HG03354 (cell line): ENCODE measurements around the gene SUZ12.
"Not testable (repeated sequence)": the region's sequence is repeated elsewhere in the genome, so short reads cannot be mapped to it uniquely, and the experiment has no call there.

Experiments
- ATAC-seq: cut with Tn5 transposase; IDR thresholded peaks from one replicate; pipeline ENCODE4 v1.9.1; 2021; ENCODE audit warnings: mild to moderate bottlenecking; ENCODE audit not compliant: unreplicated experiment, poor library complexity, severe bottlenecking

The SUZ12 gene

GRCh38 chr17:31941916-31942315 lies 5.1 kb downstream of the SUZ12 start:
- not testable (repeated sequence) for ATAC-seq

GRCh38 chr17:31942396-31942795 lies 5.6 kb downstream of the SUZ12 start:
- not testable (repeated sequence) for ATAC-seq

- not testable (repeated sequence) for ATAC-seq
Measured at GRCh38 chr17:31951953-31952352, 15.1 kb downstream of the SUZ12 start.

- not testable (repeated sequence) for ATAC-seq
Measured at GRCh38 chr17:31964131-31964530, 27.3 kb downstream of the SUZ12 start.

- ATAC-seq: no peak
Measured at GRCh38 chr17:31967648-31968047, 30.8 kb downstream of the SUZ12 start.

GRCh38 chr17:31970416-31970815 lies 33.6 kb downstream of the SUZ12 start:
- not testable (repeated sequence) for ATAC-seq

GRCh38 chr17:31974269-31975071 lies 37.7 kb downstream of the SUZ12 start:
- ATAC-seq: not testable (repeated sequence)

- ATAC-seq: not testable (repeated sequence)
Measured at GRCh38 chr17:31975391-31975790, 38.6 kb downstream of the SUZ12 start.

- not testable (repeated sequence) for ATAC-seq
Measured at GRCh38 chr17:31991821-31992220, 55.0 kb downstream of the SUZ12 start.

- no peak for ATAC-seq
Measured at GRCh38 chr17:31997005-31997404, 60.2 kb downstream of the SUZ12 start.

- ATAC-seq: peak; percentile 81
Measured at GRCh38 chr17:32006957-32007462, 70.2 kb downstream of the SUZ12 start, which contains the start of gene LRRC37B. TSS of gene LRRC37B (plus strand) at chr17:32007383. CDS start at chr17:32021393, 14,010 bp downstream.

GRCh38 chr17:32007463-32008298 lies 70.9 kb downstream of the SUZ12 start:
- ATAC-seq: peak; percentile 51

GRCh38 chr17:32009262-32009542 lies 72.4 kb downstream of the SUZ12 start:
- no peak for ATAC-seq

GRCh38 chr17:32010114-32010513 lies 73.3 kb downstream of the SUZ12 start:
- ATAC-seq: no peak

- ATAC-seq: no peak
Measured at GRCh38 chr17:32015245-32016013, 78.6 kb downstream of the SUZ12 start.

- no peak for ATAC-seq
Measured at GRCh38 chr17:32016231-32016630, 79.4 kb downstream of the SUZ12 start.

GRCh38 chr17:32019228-32019627 lies 82.4 kb downstream of the SUZ12 start:
- no peak for ATAC-seq

- no peak for ATAC-seq
Measured at GRCh38 chr17:32020943-32021614, 84.3 kb downstream of the SUZ12 start.

- ATAC-seq: no peak
Measured at GRCh38 chr17:32021615-32021955, 84.8 kb downstream of the SUZ12 start.
